Measurements from ENCODE around the gene ANKRD12. TPM values are rescaled to one million over a fixed set of nuclear protein-coding genes. Genes with fewer than 3 reads are reported as not detected.

The ANKRD12 gene
- total and polyA plus RNA-seq, 2 of the 4 experiments (the other 2 are of a cell fraction): 2.6 to 12.9 TPM

DNA sequence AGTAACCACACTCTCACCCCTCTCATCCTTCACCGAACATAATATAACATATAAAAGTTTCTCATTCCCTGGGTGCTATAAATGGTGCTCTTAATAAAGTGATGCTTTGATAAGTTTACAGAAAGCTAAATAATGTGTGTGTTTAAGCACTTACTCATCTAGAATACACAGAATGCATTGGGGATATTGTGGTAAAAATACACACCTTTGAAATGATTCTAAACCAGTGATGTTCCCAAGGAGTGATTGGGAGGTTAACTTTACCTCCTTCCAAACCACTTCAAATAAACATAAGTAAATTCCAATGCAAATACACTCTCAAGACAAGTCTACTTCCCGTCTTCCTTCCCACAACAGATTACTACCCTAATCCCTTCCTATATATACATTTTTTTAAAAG lies 112.7 kb downstream of the ANKRD12 start:
- H4K20me1 ChIP-seq (ENCODE audit: insufficient read depth, low read length): peaks cover 6% of the 10 kb centered on the region; the same call in 1 of the 2 replicates
- H4K91ac ChIP-seq (ENCODE audit: insufficient read depth, low read depth, low read length): no peak overlapping the region
- H2BK20ac ChIP-seq (ENCODE audit: low read depth, low read length): no peak overlapping the region
- H3K4ac ChIP-seq (ENCODE audit: low read depth, low read length): no peak overlapping the region
- H3K4me2 ChIP-seq (ENCODE audit: low read depth, low read length): no peak overlapping the region
- CTCF ChIA-PET: interaction anchor here (0.7 to 0.9 kb wide), 2 partner anchors 13 to 1145 kb away, joined by 3 read pairs; no protein-coding TSS in a partner anchor
- no peak overlapping the region for H3K14ac ChIP-seq (replicated peaks; ENCODE audit: low read depth, low read length)
- no peak overlapping the region for H2BK120ac ChIP-seq (ENCODE audit: low read depth, low read length)
- 0 out of 2 replicates have a peak, but pooled peaks cover 3% of the 10 kb centered on the region for H3K9me1 ChIP-seq (ENCODE audit: insufficient read depth, low read length)
- H4K8ac ChIP-seq (ENCODE audit: low read depth in 2 of 2, low read length in 2 of 2): no peak overlapping the region
- intact Hi-C loops (cut with micrococcal nuclease): no loop called here
- no peak overlapping the region for H3K56ac ChIP-seq (ENCODE audit: extremely low read depth, insufficient read depth, low read length)
- no peak overlapping the region for H3K9ac ChIP-seq (ENCODE audit: low read depth, low read length)
- 0 out of 2 replicates have a peak, but pooled peaks cover 2% of the 10 kb centered on the region for H3K4me1 ChIP-seq (ENCODE audit: control insufficient read depth, insufficient read depth, low read length)
- no peak overlapping the region for H3K18ac ChIP-seq (ENCODE audit: low read depth, low read length)
- no peak overlapping the region for H2BK5ac ChIP-seq (ENCODE audit: low read depth, low read length, poor library complexity, severe bottlenecking)
- BruUV-seq (replicated peaks): no TSS peak
- H3K36me3 ChIP-seq (ENCODE audit: control insufficient read depth, insufficient read depth, low read length): peaks cover 5% of the 10 kb centered on the region
- no peak for TF ChIP-seq CHD1 (IDR thresholded peaks at IDR 0.05; ENCODE audit: low read depth, low read length)
- TF ChIP-seq POLR2A (IDR thresholded peaks at IDR 0.05; ENCODE audit: low read depth, low read length): no peak
- TF ChIP-seq MAZ (IDR thresholded peaks at IDR 0.05; ENCODE audit: borderline replicate concordance, low read depth, low read length): no peak
- TF ChIP-seq MXI1 (IDR thresholded peaks at IDR 0.05; ENCODE audit: borderline replicate concordance, low read depth, low read length): no peak
- no peak for TF ChIP-seq RFX5 (IDR thresholded peaks at IDR 0.05; ENCODE audit: low read depth, low read length)
- TF ChIP-seq CEBPB (IDR thresholded peaks at IDR 0.05; ENCODE audit: low read depth, low read length): no peak
- TF ChIP-seq RCOR1 (IDR thresholded peaks at IDR 0.05; ENCODE audit: insufficient replicate concordance, low read length): no peak
- TF ChIP-seq, protein P1, sequence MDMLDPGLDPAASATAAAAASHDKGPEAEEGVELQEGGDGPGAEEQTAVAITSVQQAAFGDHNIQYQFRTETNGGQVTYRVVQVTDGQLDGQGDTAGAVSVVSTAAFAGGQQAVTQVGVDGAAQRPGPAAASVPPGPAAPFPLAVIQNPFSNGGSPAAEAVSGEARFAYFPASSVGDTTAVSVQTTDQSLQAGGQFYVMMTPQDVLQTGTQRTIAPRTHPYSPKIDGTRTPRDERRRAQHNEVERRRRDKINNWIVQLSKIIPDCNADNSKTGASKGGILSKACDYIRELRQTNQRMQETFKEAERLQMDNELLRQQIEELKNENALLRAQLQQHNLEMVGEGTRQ (IDR thresholded peaks at IDR 0.05; ENCODE audit: low read depth, low read length): no peak
- TF ChIP-seq, protein P2, sequence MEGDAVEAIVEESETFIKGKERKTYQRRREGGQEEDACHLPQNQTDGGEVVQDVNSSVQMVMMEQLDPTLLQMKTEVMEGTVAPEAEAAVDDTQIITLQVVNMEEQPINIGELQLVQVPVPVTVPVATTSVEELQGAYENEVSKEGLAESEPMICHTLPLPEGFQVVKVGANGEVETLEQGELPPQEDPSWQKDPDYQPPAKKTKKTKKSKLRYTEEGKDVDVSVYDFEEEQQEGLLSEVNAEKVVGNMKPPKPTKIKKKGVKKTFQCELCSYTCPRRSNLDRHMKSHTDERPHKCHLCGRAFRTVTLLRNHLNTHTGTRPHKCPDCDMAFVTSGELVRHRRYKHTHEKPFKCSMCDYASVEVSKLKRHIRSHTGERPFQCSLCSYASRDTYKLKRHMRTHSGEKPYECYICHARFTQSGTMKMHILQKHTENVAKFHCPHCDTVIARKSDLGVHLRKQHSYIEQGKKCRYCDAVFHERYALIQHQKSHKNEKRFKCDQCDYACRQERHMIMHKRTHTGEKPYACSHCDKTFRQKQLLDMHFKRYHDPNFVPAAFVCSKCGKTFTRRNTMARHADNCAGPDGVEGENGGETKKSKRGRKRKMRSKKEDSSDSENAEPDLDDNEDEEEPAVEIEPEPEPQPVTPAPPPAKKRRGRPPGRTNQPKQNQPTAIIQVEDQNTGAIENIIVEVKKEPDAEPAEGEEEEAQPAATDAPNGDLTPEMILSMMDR (conservative IDR thresholded peaks at IDR 0.05; ENCODE audit: low read depth, low read length): no peak
- TF ChIP-seq FOS (IDR thresholded peaks at IDR 0.05; ENCODE audit: low read depth, low read length): no peak
- TF ChIP-seq RAD21 (IDR thresholded peaks at IDR 0.05; ENCODE audit: low read length): no peak
- no peak for TF ChIP-seq BHLHE40 (IDR thresholded peaks at IDR 0.05; ENCODE audit: low read depth, low read length)
- no peak for TF ChIP-seq MAFK (IDR thresholded peaks at IDR 0.05; ENCODE audit: low read depth, low read length)
- ATAC-seq (ENCODE audit: low read depth) (peak; percentile 53; the same call in 1 of the 2 replicates), DNase-seq (peak; percentile 38)
- H2AFZ ChIP-seq (replicated peaks; ENCODE audit: low read length, poor library complexity): no peak overlapping the region
- no peak overlapping the region for H2AK9ac ChIP-seq (replicated peaks; ENCODE audit: low read depth, low read length, poor library complexity)
- H3K27me3 ChIP-seq (ENCODE audit: control insufficient read depth, insufficient read depth, low read length): no peaks in the 10 kb centered on the region
- in situ Hi-C loops (cut with MboI; ENCODE audit: low sequenced_read_pairs): no loop called here
- dilution Hi-C loops (cut with HindIII; ENCODE audit: low sequenced_read_pairs, unreplicated experiment): no loop called here
- WGBS, 2 experiments (ENCODE audit: extremely low coverage in 2 of 2, insufficient read length in 1 of 2): 100% methylated on average over 2 of the region's 2 CpGs; no CpG with 5 or more reads in 1 of the 2 experiments
- no peak overlapping the region for H3K4me3 ChIP-seq (ENCODE audit: insufficient read depth, low read depth, low read length)
- H3K9me3 ChIP-seq (ENCODE audit: control insufficient read depth, insufficient read depth, low read length): no peaks in the 10 kb centered on the region
- H3K27ac ChIP-seq (ENCODE audit: insufficient read depth, low read length): no peak overlapping the region
- H2BK15ac ChIP-seq (ENCODE audit: low read depth, low read length): no peak overlapping the region
- H3K79me1 ChIP-seq (ENCODE audit: low read depth in 1 of 2, low read length in 2 of 2): peaks cover 9 to 21% of the 10 kb centered on the region in 2 experiments
- H4K5ac ChIP-seq (ENCODE audit: low read depth, low read length): no peak overlapping the region
- POLR2A ChIA-PET (ENCODE audit: unreplicated experiment): no interaction called here
- H3K23ac ChIP-seq (ENCODE audit: low read depth, low read length): no peak overlapping the region
- no peak overlapping the region for H2AK5ac ChIP-seq (ENCODE audit: low read depth, low read length)
